Bone marrow (tissue), 2 donors: ENCODE results near the gene SEC31B.

Experiments
- DNase-seq, 2 donors: peaks; one replicate each; lab custom pipeline; 2025; lab: John Stamatoyannopoulos, UW

SEC31B gene

DNA sequence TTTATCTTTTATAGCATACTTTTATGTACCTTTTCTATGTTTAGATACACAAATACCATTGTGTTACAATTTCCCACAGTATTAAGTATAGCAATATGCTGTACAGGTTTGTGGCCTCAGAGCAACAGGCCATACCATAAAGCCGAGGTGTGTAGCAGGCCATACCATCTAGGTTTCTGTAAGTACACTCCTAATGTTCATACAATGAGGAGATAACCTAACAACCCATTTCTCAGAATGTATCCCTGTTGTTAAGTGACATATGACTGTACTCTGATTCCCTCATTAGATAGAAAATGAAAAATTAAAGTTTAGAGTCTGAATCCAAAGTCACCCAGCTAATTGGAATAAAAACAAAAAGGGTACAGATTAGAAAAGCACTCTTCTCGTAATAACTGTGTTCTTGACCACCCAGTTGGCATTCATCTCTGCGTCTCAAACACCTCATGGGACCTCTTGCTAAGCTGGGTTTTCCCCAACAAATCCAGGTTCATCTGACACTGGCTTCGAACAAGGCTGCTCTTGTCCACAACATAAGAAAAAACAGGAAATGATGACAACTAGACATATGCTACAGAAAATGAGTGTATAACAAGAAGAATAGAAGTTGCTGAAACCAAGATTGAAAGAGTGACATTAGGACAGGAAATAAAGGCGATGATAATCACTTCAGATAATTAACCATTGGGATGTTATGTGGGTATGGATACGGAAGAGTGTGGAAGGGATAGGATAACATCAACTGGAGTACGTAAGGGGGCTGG is 8.6 kb upstream of the SEC31B start:
- DNase-seq, result no peak

DNA sequence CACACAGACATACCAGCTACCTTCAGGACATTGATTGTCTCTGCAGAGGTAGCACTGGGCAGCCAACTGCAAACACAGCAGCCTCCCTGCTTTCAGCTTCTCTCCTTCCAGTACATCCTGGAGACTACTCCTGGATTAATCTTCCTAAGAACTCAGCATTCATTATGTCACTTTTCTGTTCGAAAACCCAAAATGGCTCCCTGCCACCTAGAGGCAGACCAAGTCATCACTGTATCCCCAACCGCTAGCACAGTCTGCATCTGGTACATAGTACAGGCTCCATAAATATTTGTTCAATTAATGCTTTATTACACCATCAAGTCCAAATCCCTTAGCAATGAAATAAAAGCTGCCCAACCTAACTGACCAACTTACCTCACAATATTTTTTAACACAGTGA is 5.0 kb upstream of the SEC31B start:
- DNase-seq, result no peak

DNA sequence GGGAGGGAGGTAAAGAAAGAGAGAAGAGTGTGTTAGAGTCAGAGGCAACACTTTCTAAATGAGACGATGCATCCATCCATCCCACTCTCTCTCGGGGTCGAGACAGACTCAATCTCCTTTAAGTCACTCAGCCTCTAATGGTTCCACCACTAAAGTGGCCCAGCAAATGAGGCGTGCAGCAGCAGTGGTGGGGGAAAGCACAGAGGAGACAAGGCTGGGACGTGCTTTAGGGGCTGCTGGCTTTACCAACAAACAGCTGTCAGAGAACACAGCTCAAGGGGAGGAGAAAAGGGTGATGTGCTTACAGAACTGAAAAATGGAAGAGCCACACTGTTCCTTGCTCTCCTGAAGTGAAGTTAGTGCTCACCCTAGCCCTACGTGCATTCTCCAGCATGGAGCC is 4.5 kb upstream of the SEC31B start:
- DNase-seq, result no peak

- DNase-seq, result no peak
Measured at GRCh38 chr10:100522945-100523344, 3.3 kb upstream of the SEC31B start.

DNA sequence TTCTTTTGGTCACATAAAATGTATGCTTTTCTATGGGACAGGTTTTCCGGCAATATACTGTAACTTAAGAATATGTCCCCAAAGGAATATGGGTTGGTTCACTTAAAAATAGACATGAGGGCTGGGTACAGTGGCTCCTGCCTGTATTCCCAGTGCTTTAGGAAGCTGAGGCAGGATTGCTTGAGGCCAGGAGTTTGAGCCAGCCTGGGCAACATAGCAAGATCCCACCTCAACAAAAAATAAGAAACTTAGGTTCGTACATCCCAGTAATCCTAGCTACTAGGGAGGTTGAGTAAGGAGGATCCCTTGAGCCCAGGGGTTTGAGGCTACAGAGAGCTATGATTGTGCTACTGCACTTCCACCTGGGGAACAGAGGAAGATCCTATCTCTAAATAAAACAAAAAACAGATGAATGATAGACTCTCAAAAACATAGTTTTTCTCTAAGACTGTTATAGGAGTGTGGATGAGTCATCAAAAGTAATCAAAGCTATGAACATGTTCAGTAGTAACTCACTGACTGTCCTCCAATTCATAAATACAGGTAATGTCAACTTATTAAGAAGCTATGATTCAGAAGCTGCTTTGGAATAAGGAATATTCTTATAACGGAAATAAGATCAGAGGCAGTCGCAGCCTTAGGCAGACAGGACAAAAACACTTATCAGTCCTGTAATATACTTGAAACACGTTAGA is 2.6 kb upstream of the SEC31B start:
- DNase-seq, result no peak

GRCh38 chr10:100520811-100521210 is 1.1 kb upstream of the SEC31B start:
- DNase-seq, result no peak

- DNase-seq, result peak in 1 of 2 donors; percentile 17
Measured at GRCh38 chr10:100518761-100519241, 860 bp downstream of the SEC31B start.

DNA sequence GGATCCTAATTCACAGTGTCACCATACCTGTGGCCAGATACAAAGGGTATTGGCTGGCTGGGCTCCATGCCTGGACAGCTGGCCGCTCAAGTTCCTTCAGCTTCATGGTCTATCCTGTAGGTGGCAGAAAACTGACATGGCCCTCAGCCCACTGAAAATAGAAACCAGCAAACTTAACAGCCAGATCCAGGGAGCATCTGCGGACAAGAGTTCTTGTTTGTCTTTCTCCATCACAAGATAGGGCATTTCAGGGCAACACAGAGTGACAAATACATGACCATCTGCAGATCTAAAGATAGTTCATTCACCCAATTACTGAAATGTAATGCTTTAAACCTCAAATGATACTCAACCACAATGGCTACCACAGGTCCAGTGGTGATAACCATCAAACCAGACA is 2.8 kb downstream of the SEC31B start:
- DNase-seq, result no peak

DNA sequence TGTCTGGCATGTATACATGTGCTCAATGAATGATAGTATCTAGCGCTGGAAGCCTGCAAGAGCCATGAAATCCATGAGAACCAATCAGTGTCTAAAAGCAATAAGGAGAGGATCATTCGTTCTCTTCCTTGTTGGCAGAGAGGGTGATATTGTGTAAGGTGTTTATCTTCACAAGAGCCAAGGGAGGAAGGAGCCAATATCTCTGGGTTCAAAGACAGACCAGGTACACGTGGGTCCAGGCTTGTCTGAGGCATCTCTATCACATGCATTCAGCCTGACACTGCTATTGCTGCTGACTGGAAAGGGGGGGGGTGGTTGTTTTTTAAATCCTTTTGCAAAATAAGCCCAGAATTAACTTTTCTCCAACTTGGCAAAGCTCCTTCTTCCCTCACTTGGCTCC is 4.0 kb downstream of the SEC31B start:
- DNase-seq, result no peak

- no peak for DNase-seq
Measured at GRCh38 chr10:100510533-100511308, 8.9 kb downstream of the SEC31B start.

DNA sequence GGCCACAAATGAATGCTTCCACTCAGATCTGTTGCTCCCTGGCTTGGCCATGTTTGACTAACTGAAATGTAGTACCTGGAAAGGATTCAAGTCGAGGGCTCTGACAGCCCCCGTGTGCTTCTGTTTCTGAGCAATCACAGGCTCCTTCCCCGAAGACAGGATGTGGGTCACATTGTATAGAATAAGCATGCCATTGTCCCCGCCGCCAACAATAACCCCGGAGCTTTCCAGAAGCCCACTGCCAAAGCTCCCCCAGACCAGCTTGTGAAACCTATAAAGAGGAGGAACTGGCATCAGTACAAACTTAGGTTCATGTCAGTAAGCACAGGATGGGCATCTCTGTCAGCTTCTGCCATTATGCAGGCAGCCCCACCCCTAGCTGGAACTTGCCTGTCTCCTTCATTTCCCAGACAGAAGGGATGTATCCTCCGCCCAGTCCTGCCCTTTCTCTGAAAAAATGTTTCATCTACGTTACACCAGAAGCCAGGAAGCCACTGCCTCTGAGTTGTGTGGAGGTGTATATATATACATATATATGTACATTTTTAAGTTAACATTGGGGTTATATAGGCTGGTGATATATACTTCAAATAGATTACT is 10.3 kb downstream of the SEC31B start:
- DNase-seq, result no peak

DNA sequence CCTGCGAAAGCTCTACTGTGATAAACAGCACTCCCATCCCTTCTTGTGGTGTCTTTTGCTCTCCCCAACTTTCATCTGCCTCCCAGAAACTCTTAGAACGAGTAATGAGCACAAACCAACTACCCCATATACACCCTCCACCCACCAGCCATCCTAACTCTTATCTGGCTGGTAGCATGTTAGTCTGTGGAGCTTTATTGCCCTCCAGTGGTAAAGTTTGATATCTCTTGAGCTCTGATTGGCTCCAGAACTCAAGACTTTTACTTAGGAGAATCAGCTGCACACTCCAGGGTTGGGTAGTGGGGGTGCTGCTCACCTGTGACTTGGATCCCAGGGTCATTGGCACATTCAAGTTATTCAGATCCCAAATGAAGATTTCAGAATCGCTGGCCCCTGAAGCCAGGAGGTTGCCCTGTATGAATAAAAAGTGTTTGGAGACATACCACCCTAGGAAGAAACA is 10.9 kb downstream of the SEC31B start:
- DNase-seq, result no peak

DNA sequence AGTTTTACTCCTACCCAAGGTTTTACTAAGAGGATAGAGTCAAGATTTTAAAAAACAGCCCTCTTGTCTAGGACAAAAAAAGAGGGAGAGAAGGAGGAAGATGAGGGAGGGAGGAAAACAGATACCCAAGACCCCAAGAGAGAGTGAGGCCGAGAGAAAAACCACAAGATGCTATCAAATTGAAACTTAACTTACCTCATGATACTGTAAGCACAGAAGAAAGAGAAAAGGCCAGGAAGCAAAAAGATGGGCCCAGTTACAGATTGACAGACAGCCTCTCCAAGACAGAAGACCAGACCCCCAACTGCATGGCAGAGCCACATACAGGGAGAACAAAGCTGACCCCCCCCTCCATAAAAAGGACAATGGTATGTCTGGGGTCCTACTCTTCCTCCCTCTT is 11.4 kb downstream of the SEC31B start:
- no peak for DNase-seq

DNA sequence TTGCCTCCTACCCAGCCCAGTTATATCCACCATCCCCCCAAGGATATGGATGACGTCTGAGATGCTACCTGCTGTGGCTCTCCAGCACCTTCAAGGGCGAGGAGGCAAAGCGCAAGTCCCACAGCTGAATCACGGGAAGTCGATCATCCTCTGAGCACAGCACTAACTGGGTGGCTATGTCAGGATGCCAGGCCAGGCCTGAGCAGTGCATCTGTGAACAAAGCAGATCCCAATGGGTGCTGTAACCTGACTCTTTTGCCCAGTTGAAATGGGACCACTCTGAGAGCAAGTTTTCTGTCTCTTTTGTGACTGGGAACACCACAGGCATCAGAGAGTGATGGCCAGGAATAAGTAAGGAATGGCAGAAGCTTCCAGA is 12.3 kb downstream of the SEC31B start:
- DNase-seq, result no peak

DNA sequence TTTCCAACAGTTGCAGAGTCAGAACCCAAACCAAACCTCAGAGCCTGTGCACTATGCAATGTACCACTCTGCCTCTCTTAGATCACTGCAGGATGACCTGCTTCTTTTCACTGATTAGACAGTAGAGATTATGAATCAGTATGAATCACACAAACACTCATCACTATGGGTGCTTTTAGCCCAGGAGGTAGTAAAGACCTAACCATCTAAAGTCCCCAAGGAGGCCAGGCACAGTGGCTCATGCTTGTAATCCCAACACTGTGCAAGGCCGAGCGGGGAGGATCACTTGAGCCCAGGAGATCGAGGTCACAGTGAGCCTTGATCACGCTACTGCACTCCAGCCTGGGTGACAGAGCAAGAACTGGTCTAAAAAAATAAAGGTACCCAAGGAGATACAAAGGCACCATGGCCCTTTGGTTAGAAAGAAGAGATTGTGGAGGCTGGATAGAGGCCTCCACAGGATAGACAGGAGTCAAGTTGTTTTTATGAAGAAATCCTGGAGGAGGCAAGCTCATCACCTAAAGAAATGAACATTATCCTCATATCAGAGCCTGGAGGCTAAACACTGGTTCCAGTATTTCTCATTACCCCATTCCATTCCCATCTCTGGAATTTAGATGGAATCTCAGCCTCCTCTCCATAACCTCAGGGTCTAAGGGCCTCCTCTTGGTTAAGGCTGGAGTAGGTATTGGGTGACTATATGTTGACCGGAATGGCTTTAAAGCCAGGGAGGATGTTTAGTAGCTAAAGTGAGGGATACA is 12.9 kb downstream of the SEC31B start:
- DNase-seq, result no peak

GRCh38 chr10:100505164-100505563 is 14.5 kb downstream of the SEC31B start:
- DNase-seq, result no peak

DNA sequence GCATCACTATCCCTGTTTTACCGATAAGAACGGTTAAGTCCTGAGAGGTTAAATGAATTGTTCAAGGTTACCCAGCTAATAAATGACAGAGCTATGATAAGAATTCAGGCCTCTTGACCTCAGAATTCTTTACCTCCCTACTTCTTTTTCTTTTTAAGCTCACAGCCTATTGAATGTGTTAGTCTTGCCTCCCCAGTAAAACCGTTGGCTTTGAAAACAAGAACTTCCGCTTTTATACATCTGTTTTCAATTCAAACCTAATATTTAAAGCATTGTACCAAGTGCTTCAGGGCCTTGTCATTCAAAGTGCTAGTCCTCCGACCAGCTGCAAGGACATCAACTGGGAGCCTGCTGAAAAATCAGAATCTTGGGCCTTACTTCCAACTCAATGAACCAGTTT is 15.6 kb downstream of the SEC31B start:
- no peak for DNase-seq

- DNase-seq, result no peak
Measured at GRCh38 chr10:100502926-100503494, 16.7 kb downstream of the SEC31B start.

DNA sequence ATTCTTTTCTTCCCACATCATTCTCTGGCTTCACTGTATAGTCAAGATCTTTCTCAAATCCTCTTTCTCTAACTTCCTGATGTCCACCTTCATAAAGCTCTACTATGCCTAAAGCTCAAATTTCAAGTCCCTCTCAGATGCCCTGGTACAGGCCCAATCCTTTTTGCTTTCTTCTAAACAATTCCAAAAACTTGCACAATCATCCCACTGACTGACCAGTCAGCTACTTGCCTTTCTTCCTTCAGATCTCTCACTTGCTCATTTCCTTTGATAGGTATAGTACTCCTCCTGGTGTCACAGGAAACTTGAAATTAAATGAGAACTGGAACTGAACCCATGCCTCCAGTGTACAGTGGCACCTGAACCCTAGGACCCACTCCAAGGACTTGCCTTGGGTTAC is 18.2 kb downstream of the SEC31B start:
- no peak for DNase-seq

DNA sequence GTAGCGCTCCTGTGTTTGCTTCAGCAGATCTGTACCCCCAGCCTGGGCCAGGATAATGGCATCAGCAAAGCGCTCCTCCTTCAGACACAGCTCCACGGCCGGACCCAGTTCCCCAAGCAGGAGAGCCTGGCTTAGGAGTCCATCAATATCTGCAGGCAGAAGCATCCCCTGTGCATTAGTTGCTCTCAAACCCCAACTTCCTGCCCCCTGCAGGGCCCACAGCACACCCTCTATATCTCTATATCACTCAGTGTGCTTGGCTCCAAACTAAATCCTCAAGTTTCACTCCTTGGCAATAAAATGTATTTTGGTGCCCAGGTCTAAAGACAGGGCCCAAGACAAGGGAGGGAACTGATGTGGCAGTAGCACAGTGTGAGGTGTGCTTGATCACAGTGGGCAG is 21.6 kb downstream of the SEC31B start:
- DNase-seq, result no peak

GRCh38 chr10:100496567-100496966 is 23.1 kb downstream of the SEC31B start:
- no peak for DNase-seq
